DOHH2 (cell line): ENCODE measurements around the gene DIP2B.

Source experiments
- CTCF ChIP-seq: fragments of 200-600 bp; sonication (generic); IDR thresholded peaks from one replicate; pipeline ENCODE4 v1.5.1; 2014; ENCODE audit warnings: antibody characterized with exemption, mild to moderate bottlenecking, low read depth, low read length; ENCODE audit not compliant: poor library complexity, severe bottlenecking
- EZH2phosphoT487 ChIP-seq: fragments of 200-600 bp; sonication (generic); IDR thresholded peaks from 2 replicates; pipeline ENCODE4 v1.6.1; 2017; ENCODE audit warnings: borderline replicate concordance, mild to moderate bottlenecking, antibody characterized with exemption, low read length, moderate library complexity, mixed read lengths

- TF ChIP-seq CTCF (no peak), EZH2phosphoT487 (no peak)
Observed at GRCh38 chr12:50720501-50720900, 215.7 kb downstream of the DIP2B start.
